SK-N-SH treated with all-trans-retinoic acid at 6 μM for 48 hours (cell line): Measurements from ENCODE around the gene COX4I2.

Experiments used
- CSDC2 ChIP-seq: fragments of 250-450 bp; sonication (Bioruptor Pico); IDR thresholded peaks from 2 replicates; pipeline ENCODE4 v1.5.0; 2020; ENCODE audit warnings: mild to moderate bottlenecking, moderate library complexity
- GLIS3 ChIP-seq: fragments of 250-450 bp; sonication (Bioruptor Pico); IDR thresholded peaks from 2 replicates; pipeline ENCODE4 v1.5.0; 2020; ENCODE audit warnings: mild to moderate bottlenecking, moderate library complexity
- OSR1 ChIP-seq: fragments of 250-450 bp; sonication (Bioruptor Pico); IDR thresholded peaks from 2 replicates; pipeline ENCODE4 v1.8.0; 2022; ENCODE audit warnings: moderate library complexity, mild to moderate bottlenecking, inconsistent platforms
- ZC3H10 ChIP-seq: fragments of 250-450 bp; sonication (Bioruptor Pico); IDR thresholded peaks from 2 replicates; pipeline ENCODE4 v1.5.1; 2021; ENCODE audit warnings: mild to moderate bottlenecking, moderate library complexity
- ZNF70 ChIP-seq: fragments of 450-650 bp; formaldehyde crosslinking; IDR thresholded peaks from 2 replicates; pipeline ENCODE4 v1.5.0; 2020; ENCODE audit warnings: mild to moderate bottlenecking, moderate library complexity
- ZNF8 ChIP-seq: fragments of 450-650 bp; formaldehyde crosslinking; IDR thresholded peaks from 2 replicates; pipeline ENCODE4 v1.5.0; 2020; ENCODE audit warnings: mild to moderate bottlenecking, moderate library complexity
- TF ChIP-seq, protein P1 (sequence below): fragments of 250-450 bp; sonication (Bioruptor Pico); IDR thresholded peaks from 2 replicates; pipeline ENCODE4 v1.8.0; 2021; ENCODE audit warnings: low read depth, mild to moderate bottlenecking, moderate library complexity, borderline replicate concordance
- TF ChIP-seq, protein P2 (sequence below): fragments of 250-450 bp; sonication (Bioruptor Pico); IDR thresholded peaks from 2 replicates; pipeline ENCODE4 v1.5.1; 2021; ENCODE audit warnings: mild to moderate bottlenecking, moderate library complexity
- TF ChIP-seq, protein P3 (sequence below): fragments of 250-450 bp; sonication (Bioruptor Pico); IDR thresholded peaks from 2 replicates; pipeline ENCODE4 v1.8.0; 2020; ENCODE audit warnings: mild to moderate bottlenecking, moderate library complexity, borderline replicate concordance

DNA sequence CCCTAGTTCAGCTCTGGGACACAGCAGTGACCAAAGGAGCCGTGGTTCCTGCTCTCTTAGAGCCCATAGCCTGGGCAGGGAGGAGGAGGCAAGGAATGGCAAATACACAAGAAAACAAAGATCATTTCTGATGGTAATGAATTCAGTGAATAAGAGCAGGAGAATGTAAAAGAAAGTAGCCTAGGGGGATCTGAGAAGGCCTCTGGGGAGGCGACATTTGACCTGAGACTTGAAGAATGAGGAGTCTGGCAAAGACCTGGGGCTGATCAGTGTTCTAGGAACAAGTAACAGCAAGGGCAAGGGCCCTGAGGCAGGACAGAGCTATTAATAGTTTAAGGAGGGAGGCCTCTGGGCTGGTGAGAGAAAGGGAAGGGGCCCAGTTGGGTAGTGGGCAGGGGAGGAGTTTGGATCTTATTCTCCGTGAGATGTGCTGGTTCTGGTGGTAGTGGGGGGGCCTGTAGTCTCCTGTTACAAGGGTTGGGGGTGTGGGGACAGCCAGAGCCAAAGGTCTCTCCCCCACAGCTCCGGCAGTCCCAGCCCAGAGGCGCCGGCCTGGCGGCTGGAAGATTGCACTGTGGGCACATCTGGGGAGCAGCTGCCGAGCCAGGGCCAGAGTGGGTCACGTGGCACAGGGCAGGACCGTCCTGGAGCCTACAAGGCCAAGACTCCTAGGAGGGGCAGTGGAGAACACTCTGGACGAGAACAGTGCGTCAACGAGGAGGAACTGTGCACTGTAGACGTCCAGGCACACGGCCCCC lies 41.9 kb upstream of the COX4I2 start:
- TF ChIP-seq, protein P1, sequence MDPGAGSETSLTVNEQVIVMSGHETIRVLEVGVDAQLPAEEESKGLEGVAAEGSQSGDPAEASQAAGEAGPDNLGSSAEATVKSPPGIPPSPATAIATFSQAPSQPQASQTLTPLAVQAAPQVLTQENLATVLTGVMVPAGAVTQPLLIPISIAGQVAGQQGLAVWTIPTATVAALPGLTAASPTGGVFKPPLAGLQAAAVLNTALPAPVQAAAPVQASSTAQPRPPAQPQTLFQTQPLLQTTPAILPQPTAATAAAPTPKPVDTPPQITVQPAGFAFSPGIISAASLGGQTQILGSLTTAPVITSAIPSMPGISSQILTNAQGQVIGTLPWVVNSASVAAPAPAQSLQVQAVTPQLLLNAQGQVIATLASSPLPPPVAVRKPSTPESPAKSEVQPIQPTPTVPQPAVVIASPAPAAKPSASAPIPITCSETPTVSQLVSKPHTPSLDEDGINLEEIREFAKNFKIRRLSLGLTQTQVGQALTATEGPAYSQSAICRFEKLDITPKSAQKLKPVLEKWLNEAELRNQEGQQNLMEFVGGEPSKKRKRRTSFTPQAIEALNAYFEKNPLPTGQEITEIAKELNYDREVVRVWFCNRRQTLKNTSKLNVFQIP (CRISPR knock-in tag) = no peak
- TF ChIP-seq, protein P2, sequence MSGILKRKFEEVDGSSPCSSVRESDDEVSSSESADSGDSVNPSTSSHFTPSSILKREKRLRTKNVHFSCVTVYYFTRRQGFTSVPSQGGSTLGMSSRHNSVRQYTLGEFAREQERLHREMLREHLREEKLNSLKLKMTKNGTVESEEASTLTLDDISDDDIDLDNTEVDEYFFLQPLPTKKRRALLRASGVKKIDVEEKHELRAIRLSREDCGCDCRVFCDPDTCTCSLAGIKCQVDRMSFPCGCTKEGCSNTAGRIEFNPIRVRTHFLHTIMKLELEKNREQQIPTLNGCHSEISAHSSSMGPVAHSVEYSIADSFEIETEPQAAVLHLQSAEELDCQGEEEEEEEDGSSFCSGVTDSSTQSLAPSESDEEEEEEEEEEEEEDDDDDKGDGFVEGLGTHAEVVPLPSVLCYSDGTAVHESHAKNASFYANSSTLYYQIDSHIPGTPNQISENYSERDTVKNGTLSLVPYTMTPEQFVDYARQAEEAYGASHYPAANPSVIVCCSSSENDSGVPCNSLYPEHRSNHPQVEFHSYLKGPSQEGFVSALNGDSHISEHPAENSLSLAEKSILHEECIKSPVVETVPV (CRISPR knock-in tag) = 0 out of 2 replicates have a peak, but pooled peaks have one; percentile 16
- TF ChIP-seq GLIS3 (CRISPR knock-in tag) (0 out of 2 replicates have a peak, but pooled peaks have one; percentile 39), OSR1 (CRISPR knock-in tag) (no peak), CSDC2 (CRISPR knock-in tag) (no peak), ZNF70 (CRISPR knock-in tag) (peak; percentile 30; the same call in 1 of the 2 replicates), ZC3H10 (CRISPR knock-in tag) (no peak), ZNF8 (CRISPR knock-in tag) (0 out of 2 replicates have a peak, but pooled peaks have one; percentile 22)
- TF ChIP-seq, protein P3, sequence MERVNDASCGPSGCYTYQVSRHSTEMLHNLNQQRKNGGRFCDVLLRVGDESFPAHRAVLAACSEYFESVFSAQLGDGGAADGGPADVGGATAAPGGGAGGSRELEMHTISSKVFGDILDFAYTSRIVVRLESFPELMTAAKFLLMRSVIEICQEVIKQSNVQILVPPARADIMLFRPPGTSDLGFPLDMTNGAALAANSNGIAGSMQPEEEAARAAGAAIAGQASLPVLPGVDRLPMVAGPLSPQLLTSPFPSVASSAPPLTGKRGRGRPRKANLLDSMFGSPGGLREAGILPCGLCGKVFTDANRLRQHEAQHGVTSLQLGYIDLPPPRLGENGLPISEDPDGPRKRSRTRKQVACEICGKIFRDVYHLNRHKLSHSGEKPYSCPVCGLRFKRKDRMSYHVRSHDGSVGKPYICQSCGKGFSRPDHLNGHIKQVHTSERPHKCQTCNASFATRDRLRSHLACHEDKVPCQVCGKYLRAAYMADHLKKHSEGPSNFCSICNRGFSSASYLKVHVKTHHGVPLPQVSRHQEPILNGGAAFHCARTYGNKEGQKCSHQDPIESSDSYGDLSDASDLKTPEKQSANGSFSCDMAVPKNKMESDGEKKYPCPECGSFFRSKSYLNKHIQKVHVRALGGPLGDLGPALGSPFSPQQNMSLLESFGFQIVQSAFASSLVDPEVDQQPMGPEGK (CRISPR knock-in tag) = peak; percentile 10; the same call in 1 of the 2 replicates
